Adrenal gland (tissue), 5 donors: Measurements from ENCODE around the gene GPR52.

ENCODE experiments used
- POLR2A ChIP-seq, 2 donors: fragments of 450-650 bp; IDR thresholded peaks; one replicate each; pipeline ENCODE4 v1.6.1; 2017; ENCODE audit warnings: antibody characterized with exemption in 2 of 2, mild to moderate bottlenecking in 2 of 2, moderate library complexity in 1 of 2
- TF ChIP-seq, protein P1 (sequence below), 6 experiments: fragments of 450-650 bp in 4 of 6; fragments of 200-600 bp in 2 of 6; sonication (generic) in 1 of 6; IDR thresholded peaks; 1 replicate in 5 of 6; 2 replicates in 1 of 6; pipeline versions ENCODE4 v1.5.1 to v1.8.0; 2016 to 2021; ENCODE audit warnings: antibody characterized with exemption in 6 of 6, mild to moderate bottlenecking in 2 of 6, moderate library complexity in 1 of 6
- donor health status: DM: no; HTN: no; CAD: no.

DNA sequence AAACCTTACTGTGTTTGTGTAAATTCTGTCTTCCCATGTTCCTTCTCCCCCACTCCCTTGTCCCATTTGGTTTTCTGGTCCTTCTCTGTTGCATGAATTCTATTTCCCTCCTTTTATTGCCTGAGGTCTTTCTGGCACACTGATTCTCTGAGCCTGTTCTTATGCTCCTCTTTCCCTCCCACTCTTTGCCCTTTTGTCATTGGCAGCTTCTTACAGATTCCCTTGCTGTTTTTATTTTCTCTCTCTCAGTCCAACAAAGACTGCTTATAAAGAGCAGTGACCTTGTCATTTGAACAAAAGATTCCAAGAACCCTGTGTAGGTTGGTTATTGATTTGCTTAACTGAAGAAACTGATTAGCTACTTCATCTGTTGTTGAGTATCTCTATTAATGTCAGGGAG, 49.7 kb downstream of the GPR52 start:
- TF ChIP-seq, protein P1, sequence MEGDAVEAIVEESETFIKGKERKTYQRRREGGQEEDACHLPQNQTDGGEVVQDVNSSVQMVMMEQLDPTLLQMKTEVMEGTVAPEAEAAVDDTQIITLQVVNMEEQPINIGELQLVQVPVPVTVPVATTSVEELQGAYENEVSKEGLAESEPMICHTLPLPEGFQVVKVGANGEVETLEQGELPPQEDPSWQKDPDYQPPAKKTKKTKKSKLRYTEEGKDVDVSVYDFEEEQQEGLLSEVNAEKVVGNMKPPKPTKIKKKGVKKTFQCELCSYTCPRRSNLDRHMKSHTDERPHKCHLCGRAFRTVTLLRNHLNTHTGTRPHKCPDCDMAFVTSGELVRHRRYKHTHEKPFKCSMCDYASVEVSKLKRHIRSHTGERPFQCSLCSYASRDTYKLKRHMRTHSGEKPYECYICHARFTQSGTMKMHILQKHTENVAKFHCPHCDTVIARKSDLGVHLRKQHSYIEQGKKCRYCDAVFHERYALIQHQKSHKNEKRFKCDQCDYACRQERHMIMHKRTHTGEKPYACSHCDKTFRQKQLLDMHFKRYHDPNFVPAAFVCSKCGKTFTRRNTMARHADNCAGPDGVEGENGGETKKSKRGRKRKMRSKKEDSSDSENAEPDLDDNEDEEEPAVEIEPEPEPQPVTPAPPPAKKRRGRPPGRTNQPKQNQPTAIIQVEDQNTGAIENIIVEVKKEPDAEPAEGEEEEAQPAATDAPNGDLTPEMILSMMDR (IDR thresholded peaks at IDR 0.05): no peak
- TF ChIP-seq POLR2A (IDR thresholded peaks at IDR 0.05): no peak
